Vagina (tissue), 2 donors: ENCODE data around the gene NHERF1.

ENCODE experiments used
- CTCF ChIP-seq, 3 experiments: fragments of 450-650 bp in 2 of 3; fragments of 200-600 bp in 1 of 3; sonication (generic) in 1 of 3; IDR thresholded peaks; one replicate each; pipeline ENCODE4 v1.5.1; 2017 to 2019; ENCODE audit warnings: antibody characterized with exemption in 3 of 3, mild to moderate bottlenecking in 2 of 3, moderate library complexity in 2 of 3
- POLR2A ChIP-seq, 2 donors: fragments of 450-650 bp; IDR thresholded peaks; one replicate each; pipeline ENCODE4 v1.6.1; 2017; ENCODE audit warnings: antibody characterized with exemption in 2 of 2, mild to moderate bottlenecking in 2 of 2, moderate library complexity in 2 of 2

- TF ChIP-seq POLR2A (IDR thresholded peaks at IDR 0.05) (no peak), CTCF (IDR thresholded peaks at IDR 0.05) (no peak)
Measured at GRCh38 chr17:74769266-74769855, 20.9 kb downstream of the NHERF1 start.
